ENCODE data around the gene JAKMIP1.
"Not testable (repeated sequence)": the region's sequence is repeated elsewhere in the genome, so short reads cannot be mapped to it uniquely, and the experiment has no call there.

JAKMIP1 gene

DNA sequence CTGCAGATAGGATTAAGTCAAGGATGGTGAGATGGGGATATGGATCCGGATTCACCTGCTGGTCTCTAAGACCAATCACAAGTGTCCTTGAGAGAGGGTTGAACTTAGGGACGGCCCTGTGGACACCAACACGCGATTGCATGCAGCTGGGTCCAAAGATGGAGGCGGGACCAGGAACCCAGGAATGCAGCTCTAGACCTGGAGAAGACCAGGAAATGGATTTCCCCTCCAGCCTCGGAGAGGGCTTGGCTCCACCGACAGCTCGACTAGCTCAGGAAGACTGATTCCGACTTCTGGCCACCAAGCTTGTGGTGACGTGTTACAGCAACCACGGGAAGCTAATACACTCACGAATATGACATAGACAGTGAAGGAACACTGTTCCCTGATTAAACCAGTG is 186.8 kb downstream of the JAKMIP1 start:
- H3K27ac ChIP-seq (ENCODE audit: low read length) = no peak overlapping the region
- peaks cover 2% of the 10 kb centered on the region; the same call in 1 of the 2 replicates for H3K27me3 ChIP-seq (ENCODE audit: control insufficient read depth, insufficient read depth, low read length)
- no peak overlapping the region for H3K4me3 ChIP-seq (ENCODE audit: low read length)
- no peaks in the 10 kb centered on the region for H3K4me1 ChIP-seq (ENCODE audit: control insufficient read depth, insufficient read depth, low read length)
- H3K9me3 ChIP-seq (ENCODE audit: control insufficient read depth, insufficient read depth, low read length) = no peaks in the 10 kb centered on the region
- H3K36me3 ChIP-seq (ENCODE audit: control insufficient read depth, insufficient read depth, low read length) = no peaks in the 10 kb centered on the region
- DNase-seq (ENCODE audit: low read depth, low spot score) = no peak
- WGBS (ENCODE audit: insufficient coverage, insufficient read length) = no CpG with 5 or more reads among the region's 12 CpGs

- no peak overlapping the region for H3K27ac ChIP-seq (ENCODE audit: low read length)
- H3K36me3 ChIP-seq (ENCODE audit: control insufficient read depth, insufficient read depth, low read length) = no peaks in the 10 kb centered on the region
Measured at GRCh38 chr4:6012200-6012599, 188.1 kb downstream of the JAKMIP1 start.

GRCh38 chr4:6011686-6012085 is 188.7 kb downstream of the JAKMIP1 start:
- no peak for DNase-seq (ENCODE audit: low read depth, low spot score)
- Histone ChIP-seq H3K4me3 (ENCODE audit: low read length) (no peak overlapping the region), H3K27ac (ENCODE audit: low read length) (no peak overlapping the region), H3K36me3 (ENCODE audit: control insufficient read depth, insufficient read depth, low read length) (no peaks in the 10 kb centered on the region), H3K27me3 (ENCODE audit: control insufficient read depth, insufficient read depth, low read length) (peaks cover 7% of the 10 kb centered on the region), H3K4me1 (ENCODE audit: control insufficient read depth, insufficient read depth, low read length) (no peaks in the 10 kb centered on the region), H3K9me3 (ENCODE audit: control insufficient read depth, insufficient read depth, low read length) (no peaks in the 10 kb centered on the region)
- WGBS (ENCODE audit: insufficient coverage, insufficient read length) = no CpG with 5 or more reads among the region's 8 CpGs

More at GRCh38 chr4:6012200-6012599, 188.1 kb downstream of the JAKMIP1 start:
- WGBS (ENCODE audit: insufficient coverage, insufficient read length) = no CpG with 5 or more reads among the region's 5 CpGs
- Histone ChIP-seq H3K4me3 (ENCODE audit: low read length) (no peak overlapping the region), H3K27me3 (ENCODE audit: control insufficient read depth, insufficient read depth, low read length) (peaks cover 2% of the 10 kb centered on the region; the same call in 1 of the 2 replicates), H3K4me1 (ENCODE audit: control insufficient read depth, insufficient read depth, low read length) (no peaks in the 10 kb centered on the region), H3K9me3 (ENCODE audit: control insufficient read depth, insufficient read depth, low read length) (no peaks in the 10 kb centered on the region)
- no peak for DNase-seq (ENCODE audit: low read depth, low spot score)

DNA sequence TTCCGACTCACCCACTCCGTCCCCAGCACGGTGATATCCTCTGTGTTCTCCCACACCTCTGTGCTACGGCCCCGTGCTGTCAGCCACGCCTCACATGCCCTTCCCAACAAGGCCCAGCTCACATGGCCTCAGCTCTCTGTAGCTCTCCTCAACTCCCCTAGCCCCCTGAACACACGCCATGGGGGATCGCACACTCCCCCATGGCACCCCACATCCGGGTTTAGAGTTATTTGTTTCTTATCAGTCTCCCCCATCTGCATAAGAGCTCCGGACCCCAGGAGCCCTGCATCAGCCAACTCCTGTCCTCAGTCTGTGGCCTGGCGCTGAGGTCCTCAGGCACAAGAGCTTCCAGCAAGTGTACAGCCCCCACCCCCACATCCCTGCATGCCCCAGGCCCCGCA is 189.1 kb downstream of the JAKMIP1 start:
- H3K4me3 ChIP-seq (ENCODE audit: low read length) = no peak overlapping the region
- DNase-seq (ENCODE audit: low read depth, low spot score) = no peak
- WGBS (ENCODE audit: insufficient coverage, insufficient read length) = no CpG with 5 or more reads among the region's 12 CpGs

DNA sequence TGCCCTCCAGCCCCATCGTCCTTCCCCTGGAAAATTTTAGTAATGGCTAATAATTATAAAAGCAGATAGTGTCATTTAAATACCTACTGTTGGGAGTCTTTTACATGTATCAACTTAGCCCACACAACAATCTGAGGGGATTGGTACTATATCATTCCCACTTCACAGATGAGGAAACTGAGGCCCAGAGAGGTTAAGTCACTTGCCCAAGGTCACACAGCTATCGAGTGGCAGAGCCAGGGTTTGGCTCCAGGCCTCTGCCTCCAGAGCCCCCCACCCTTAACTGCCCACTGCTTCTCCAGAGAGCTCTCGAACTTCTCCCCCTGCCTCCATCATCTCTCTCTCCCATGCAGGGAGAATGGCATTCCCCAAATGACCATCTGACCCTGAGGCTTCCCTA is 189.6 kb downstream of the JAKMIP1 start:
- H3K4me1 ChIP-seq (ENCODE audit: control insufficient read depth, insufficient read depth, low read length) = no peaks in the 10 kb centered on the region
- no CpG with 5 or more reads among the region's 3 CpGs for WGBS (ENCODE audit: insufficient coverage, insufficient read length)
- H3K27ac ChIP-seq (ENCODE audit: low read length) = no peak overlapping the region
- no peak overlapping the region for H3K4me3 ChIP-seq (ENCODE audit: low read length)
- H3K27me3 ChIP-seq (ENCODE audit: control insufficient read depth, insufficient read depth, low read length) = peaks cover 9% of the 10 kb centered on the region
- no peak for DNase-seq (ENCODE audit: low read depth, low spot score)
- H3K9me3 ChIP-seq (ENCODE audit: control insufficient read depth, insufficient read depth, low read length) = no peaks in the 10 kb centered on the region
- H3K36me3 ChIP-seq (ENCODE audit: control insufficient read depth, insufficient read depth, low read length) = no peaks in the 10 kb centered on the region

More for the DNA sequence above, 189.1 kb downstream of the JAKMIP1 start:
- Histone ChIP-seq H3K27me3 (ENCODE audit: control insufficient read depth, insufficient read depth, low read length) (peaks cover 9% of the 10 kb centered on the region), H3K4me1 (ENCODE audit: control insufficient read depth, insufficient read depth, low read length) (no peaks in the 10 kb centered on the region), H3K9me3 (ENCODE audit: control insufficient read depth, insufficient read depth, low read length) (no peaks in the 10 kb centered on the region), H3K27ac (ENCODE audit: low read length) (no peak overlapping the region), H3K36me3 (ENCODE audit: control insufficient read depth, insufficient read depth, low read length) (no peaks in the 10 kb centered on the region)

GRCh38 chr4:6009452-6009851 is 190.9 kb downstream of the JAKMIP1 start:
- H3K27me3 ChIP-seq (ENCODE audit: control insufficient read depth, insufficient read depth, low read length) = peaks cover 9% of the 10 kb centered on the region
- no peaks in the 10 kb centered on the region for H3K4me1 ChIP-seq (ENCODE audit: control insufficient read depth, insufficient read depth, low read length)
- no peak for DNase-seq (ENCODE audit: low read depth, low spot score)
- no CpG with 5 or more reads among the region's 8 CpGs for WGBS (ENCODE audit: insufficient coverage, insufficient read length)
- H3K4me3 ChIP-seq (ENCODE audit: low read length) = no peak overlapping the region
- H3K36me3 ChIP-seq (ENCODE audit: control insufficient read depth, insufficient read depth, low read length) = no peaks in the 10 kb centered on the region
- no peaks in the 10 kb centered on the region for H3K9me3 ChIP-seq (ENCODE audit: control insufficient read depth, insufficient read depth, low read length)
- H3K27ac ChIP-seq (ENCODE audit: low read length) = no peak overlapping the region

DNA sequence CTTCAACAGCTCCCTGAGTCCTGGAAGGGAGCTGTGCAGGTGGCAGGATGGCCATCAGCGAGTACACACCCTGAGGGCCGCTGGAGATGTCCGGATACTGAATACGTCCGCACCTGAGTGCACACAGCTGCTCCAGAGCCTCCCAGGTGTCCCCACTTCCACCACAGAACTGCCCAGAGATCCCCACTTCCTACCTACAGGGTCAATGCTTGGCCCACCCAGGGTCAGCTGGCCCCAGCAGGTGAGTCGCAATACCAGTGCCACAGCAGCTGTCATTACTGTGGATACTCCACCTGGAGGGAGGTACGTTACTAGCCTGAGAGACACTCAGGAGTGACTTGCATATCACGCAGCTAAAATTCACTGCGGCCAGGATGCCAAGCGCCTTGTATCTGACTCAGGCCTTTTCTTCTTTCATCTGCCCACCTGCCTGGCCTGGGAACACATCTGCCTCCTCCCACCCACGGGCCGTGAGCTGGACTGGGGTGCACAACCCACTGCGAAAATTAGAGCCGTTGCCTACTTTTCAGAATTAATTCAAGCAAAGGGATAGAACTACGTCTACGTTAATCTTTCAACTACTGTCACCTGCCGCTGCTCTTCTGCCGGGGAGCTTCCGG is 191.5 kb downstream of the JAKMIP1 start:
- Histone ChIP-seq H3K27me3 (ENCODE audit: control insufficient read depth, insufficient read depth, low read length) (peaks cover 9% of the 10 kb centered on the region), H3K36me3 (ENCODE audit: control insufficient read depth, insufficient read depth, low read length) (no peaks in the 10 kb centered on the region), H3K9me3 (ENCODE audit: control insufficient read depth, insufficient read depth, low read length) (no peaks in the 10 kb centered on the region), H3K27ac (ENCODE audit: low read length) (no peak overlapping the region), H3K4me3 (ENCODE audit: low read length) (no peak overlapping the region), H3K4me1 (ENCODE audit: control insufficient read depth, insufficient read depth, low read length) (no peaks in the 10 kb centered on the region)
- DNase-seq (ENCODE audit: low read depth, low spot score) = no peak
- WGBS (ENCODE audit: insufficient coverage, insufficient read length) = no CpG with 5 or more reads among the region's 19 CpGs

- peaks cover 9% of the 10 kb centered on the region for H3K27me3 ChIP-seq (ENCODE audit: control insufficient read depth, insufficient read depth, low read length)
- H3K36me3 ChIP-seq (ENCODE audit: control insufficient read depth, insufficient read depth, low read length) = no peaks in the 10 kb centered on the region
- no peak overlapping the region; the same call in 1 of the 2 replicates for H3K4me3 ChIP-seq (ENCODE audit: low read length)
- H3K27ac ChIP-seq (ENCODE audit: low read length) = no peak overlapping the region
- H3K4me1 ChIP-seq (ENCODE audit: control insufficient read depth, insufficient read depth, low read length) = no peaks in the 10 kb centered on the region
- no CpG with 5 or more reads among the region's 54 CpGs for WGBS (ENCODE audit: insufficient coverage, insufficient read length)
- no peaks in the 10 kb centered on the region for H3K9me3 ChIP-seq (ENCODE audit: control insufficient read depth, insufficient read depth, low read length)
- DNase-seq (ENCODE audit: low read depth, low spot score) = no peak
Measured at GRCh38 chr4:6008092-6008551, 192.2 kb downstream of the JAKMIP1 start.

GRCh38 chr4:6005175-6005574 is 195.2 kb downstream of the JAKMIP1 start:
- WGBS (ENCODE audit: insufficient coverage, insufficient read length) = no CpG with 5 or more reads among the region's 4 CpGs
- H3K27me3 ChIP-seq (ENCODE audit: control insufficient read depth, insufficient read depth, low read length) = peaks cover 9% of the 10 kb centered on the region
- no peaks in the 10 kb centered on the region for H3K36me3 ChIP-seq (ENCODE audit: control insufficient read depth, insufficient read depth, low read length)
- H3K4me1 ChIP-seq (ENCODE audit: control insufficient read depth, insufficient read depth, low read length) = no peaks in the 10 kb centered on the region
- H3K4me3 ChIP-seq (ENCODE audit: low read length) = no peak overlapping the region
- H3K27ac ChIP-seq (ENCODE audit: low read length) = no peak overlapping the region
- no peaks in the 10 kb centered on the region for H3K9me3 ChIP-seq (ENCODE audit: control insufficient read depth, insufficient read depth, low read length)
- no peak for DNase-seq (ENCODE audit: low read depth, low spot score)

GRCh38 chr4:6003485-6003884 is 196.9 kb downstream of the JAKMIP1 start:
- H3K4me3 ChIP-seq (ENCODE audit: low read length); DNase-seq (ENCODE audit: low read depth, low spot score); H3K27me3 ChIP-seq (ENCODE audit: control insufficient read depth, insufficient read depth, low read length); H3K9me3 ChIP-seq (ENCODE audit: control insufficient read depth, insufficient read depth, low read length); H3K4me1 ChIP-seq (ENCODE audit: control insufficient read depth, insufficient read depth, low read length); H3K27ac ChIP-seq (ENCODE audit: low read length); H3K36me3 ChIP-seq (ENCODE audit: control insufficient read depth, insufficient read depth, low read length): not testable (repeated sequence)
- 100% methylated on average over 1 of the region's 1 CpG for WGBS (ENCODE audit: insufficient coverage, insufficient read length)

GRCh38 chr4:6002926-6003325 is 197.4 kb downstream of the JAKMIP1 start:
- Histone ChIP-seq H3K4me3 (ENCODE audit: low read length) (no peak overlapping the region), H3K4me1 (ENCODE audit: control insufficient read depth, insufficient read depth, low read length) (no peaks in the 10 kb centered on the region), H3K36me3 (ENCODE audit: control insufficient read depth, insufficient read depth, low read length) (no peaks in the 10 kb centered on the region), H3K27me3 (ENCODE audit: control insufficient read depth, insufficient read depth, low read length) (peaks cover 6% of the 10 kb centered on the region), H3K27ac (ENCODE audit: low read length) (no peak overlapping the region), H3K9me3 (ENCODE audit: control insufficient read depth, insufficient read depth, low read length) (no peaks in the 10 kb centered on the region)
- DNase-seq (ENCODE audit: low read depth, low spot score) = no peak
- WGBS (ENCODE audit: insufficient coverage, insufficient read length) = no CpG with 5 or more reads among the region's 3 CpGs

Measured in iPS DF 6.9 (cell line).